ENCODE data around the gene ZNF581.

The ZNF581 gene

GRCh38 chr19:55688422-55689218, 45.2 kb downstream of the ZNF581 start:
- Histone ChIP-seq H2AK5ac (ENCODE audit: low read length) (no peak overlapping the region), H3K79me1 (ENCODE audit: low read length) (no peaks in the 10 kb centered on the region), H3K4me2 (ENCODE audit: low read length) (no peak overlapping the region)

GRCh38 chr19:55689411-55690108, 46.1 kb downstream of the ZNF581 start:
- Histone ChIP-seq H3K14ac (ENCODE audit: low read length) (no peak overlapping the region), H3K79me2 (ENCODE audit: control insufficient read depth, insufficient read depth, low read length, poor library complexity) (no peaks in the 10 kb centered on the region), H3K9ac (ENCODE audit: low read length) (no peak overlapping the region), H3K36me3 (ENCODE audit: control insufficient read depth in 1 of 2, insufficient read depth in 2 of 2, low read length in 2 of 2) (peaks cover 89 to 92% of the 10 kb centered on the region in 2 experiments), H2BK5ac (ENCODE audit: low read depth, low read length, poor library complexity) (no peak overlapping the region), H2BK12ac (ENCODE audit: low read length) (no peak overlapping the region), H3K18ac (ENCODE audit: low read length) (no peak overlapping the region), H4K8ac (ENCODE audit: low read depth, low read length) (no peak overlapping the region), H3K27ac (ENCODE audit: low read depth, low read length) (no peak overlapping the region), H3K9me3 (ENCODE audit: insufficient read depth, low read depth, low read length) (peaks cover 2% of the 10 kb centered on the region), H3K79me1 (ENCODE audit: low read length) (no peaks in the 10 kb centered on the region), H3K4me3 (ENCODE audit: low read depth, low read length) (no peak overlapping the region), H2AFZ (ENCODE audit: insufficient read depth, low read length, poor library complexity) (no peak overlapping the region), H3K4ac (ENCODE audit: low read depth, low read length) (no peak overlapping the region), H3K4me1 (ENCODE audit: control insufficient read depth in 1 of 2, insufficient read depth in 2 of 2, low read length in 2 of 2) (no peaks in the 10 kb centered on the region), H2BK120ac (ENCODE audit: insufficient read depth, low read length, poor library complexity) (no peak overlapping the region), H4K91ac (ENCODE audit: low read depth, low read length) (no peak overlapping the region), H3K27me3 (ENCODE audit: insufficient read depth, low read length) (no peaks in the 10 kb centered on the region), H3K23ac (ENCODE audit: low read length) (no peak overlapping the region), H2AK5ac (ENCODE audit: low read length) (no peak overlapping the region), H3K4me2 (ENCODE audit: low read length) (no peak overlapping the region), H4K12ac (ENCODE audit: low read depth, low read length) (no peak overlapping the region)
- no CpG with 5 or more reads among the region's 35 CpGs for WGBS (ENCODE audit: extremely low coverage, insufficient coverage, insufficient read length)
- no peak for DNase-seq

More at GRCh38 chr19:55688422-55689218, 45.2 kb downstream of the ZNF581 start:
- Histone ChIP-seq H2BK5ac (ENCODE audit: low read depth, low read length, poor library complexity) (no peak overlapping the region), H4K8ac (ENCODE audit: low read depth, low read length) (no peak overlapping the region), H4K12ac (ENCODE audit: low read depth, low read length) (no peak overlapping the region), H2BK120ac (ENCODE audit: insufficient read depth, low read length, poor library complexity) (no peak overlapping the region), H2AFZ (ENCODE audit: insufficient read depth, low read length, poor library complexity) (no peak overlapping the region), H3K18ac (ENCODE audit: low read length) (no peak overlapping the region), H4K91ac (ENCODE audit: low read depth, low read length) (no peak overlapping the region), H3K9me3 (ENCODE audit: insufficient read depth, low read depth, low read length) (peaks cover 2% of the 10 kb centered on the region), H3K4me3 (ENCODE audit: low read depth, low read length) (no peak overlapping the region), H3K23ac (ENCODE audit: low read length) (no peak overlapping the region), H3K27ac (ENCODE audit: low read depth, low read length) (no peak overlapping the region), H3K4me1 (ENCODE audit: control insufficient read depth in 1 of 2, insufficient read depth in 2 of 2, low read length in 2 of 2) (no peaks in the 10 kb centered on the region), H2BK12ac (ENCODE audit: low read length) (no peak overlapping the region), H3K79me2 (ENCODE audit: control insufficient read depth, insufficient read depth, low read length, poor library complexity) (no peaks in the 10 kb centered on the region), H3K4ac (ENCODE audit: low read depth, low read length) (no peak overlapping the region), H3K14ac (ENCODE audit: low read length) (no peak overlapping the region), H3K27me3 (ENCODE audit: insufficient read depth, low read length) (no peaks in the 10 kb centered on the region), H3K36me3 (ENCODE audit: control insufficient read depth in 1 of 2, insufficient read depth in 2 of 2, low read length in 2 of 2) (peaks cover 89 to 90% of the 10 kb centered on the region in 2 experiments), H3K9ac (ENCODE audit: low read length) (no peak overlapping the region)
- WGBS (ENCODE audit: extremely low coverage, insufficient coverage, insufficient read length): no CpG with 5 or more reads among the region's 27 CpGs
- DNase-seq: no peak

- no peaks in the 10 kb centered on the region for H3K79me1 ChIP-seq (ENCODE audit: low read length)
- no peak overlapping the region for H3K4ac ChIP-seq (ENCODE audit: low read depth, low read length)
- no peak for DNase-seq
- H3K9me3 ChIP-seq (ENCODE audit: insufficient read depth, low read depth, low read length): no peaks in the 10 kb centered on the region
- H3K27me3 ChIP-seq (ENCODE audit: insufficient read depth, low read length): no peaks in the 10 kb centered on the region
- H3K23ac ChIP-seq (ENCODE audit: low read length): no peak overlapping the region
- H2BK120ac ChIP-seq (ENCODE audit: insufficient read depth, low read length, poor library complexity): no peak overlapping the region
- H2BK5ac ChIP-seq (ENCODE audit: low read depth, low read length, poor library complexity): no peak overlapping the region
- no peak overlapping the region for H3K18ac ChIP-seq (ENCODE audit: low read length)
- no CpG with 5 or more reads among the region's 25 CpGs for WGBS (ENCODE audit: extremely low coverage, insufficient coverage, insufficient read length)
- no peak overlapping the region for H3K9ac ChIP-seq (ENCODE audit: low read length)
- H3K4me1 ChIP-seq (ENCODE audit: control insufficient read depth in 1 of 2, insufficient read depth in 2 of 2, low read length in 2 of 2): no peaks in the 10 kb centered on the region
- no peak overlapping the region for H3K4me2 ChIP-seq (ENCODE audit: low read length)
- no peak overlapping the region for H4K91ac ChIP-seq (ENCODE audit: low read depth, low read length)
- H4K12ac ChIP-seq (ENCODE audit: low read depth, low read length): no peak overlapping the region
- H3K14ac ChIP-seq (ENCODE audit: low read length): no peak overlapping the region
- no peak overlapping the region for H4K8ac ChIP-seq (ENCODE audit: low read depth, low read length)
- no peak overlapping the region for H3K27ac ChIP-seq (ENCODE audit: low read depth, low read length)
- H3K4me3 ChIP-seq (ENCODE audit: low read depth, low read length): no peak overlapping the region
- no peak overlapping the region for H2BK12ac ChIP-seq (ENCODE audit: low read length)
- no peaks in the 10 kb centered on the region for H3K79me2 ChIP-seq (ENCODE audit: control insufficient read depth, insufficient read depth, low read length, poor library complexity)
- no peak overlapping the region for H2AK5ac ChIP-seq (ENCODE audit: low read length)
- no peak overlapping the region for H2AFZ ChIP-seq (ENCODE audit: insufficient read depth, low read length, poor library complexity)
- H3K36me3 ChIP-seq (ENCODE audit: control insufficient read depth in 1 of 2, insufficient read depth in 2 of 2, low read length in 2 of 2): peaks cover 89 to 92% of the 10 kb centered on the region in 2 experiments
Observed at GRCh38 chr19:55690109-55690768, 46.8 kb downstream of the ZNF581 start.

GRCh38 chr19:55690769-55691545, 47.5 kb downstream of the ZNF581 start:
- no CpG with 5 or more reads among the region's 31 CpGs for WGBS (ENCODE audit: extremely low coverage, insufficient coverage, insufficient read length)
- no peak overlapping the region for H2BK120ac ChIP-seq (ENCODE audit: insufficient read depth, low read length, poor library complexity)
- H4K8ac ChIP-seq (ENCODE audit: low read depth, low read length): no peak overlapping the region
- no peak overlapping the region for H3K4me2 ChIP-seq (ENCODE audit: low read length)
- DNase-seq: no peak
- H2AK5ac ChIP-seq (ENCODE audit: low read length): no peak overlapping the region
- no peak overlapping the region for H2AFZ ChIP-seq (ENCODE audit: insufficient read depth, low read length, poor library complexity)
- H3K36me3 ChIP-seq (ENCODE audit: control insufficient read depth in 1 of 2, insufficient read depth in 2 of 2, low read length in 2 of 2): peaks cover 89 to 92% of the 10 kb centered on the region in 2 experiments
- no peaks in the 10 kb centered on the region for H3K79me1 ChIP-seq (ENCODE audit: low read length)
- H3K9ac ChIP-seq (ENCODE audit: low read length): no peak overlapping the region
- no peak overlapping the region for H3K4me3 ChIP-seq (ENCODE audit: low read depth, low read length)
- no peaks in the 10 kb centered on the region for H3K9me3 ChIP-seq (ENCODE audit: insufficient read depth, low read depth, low read length)
- no peaks in the 10 kb centered on the region for H3K4me1 ChIP-seq (ENCODE audit: control insufficient read depth in 1 of 2, insufficient read depth in 2 of 2, low read length in 2 of 2)
- no peak overlapping the region for H3K14ac ChIP-seq (ENCODE audit: low read length)
- H3K79me2 ChIP-seq (ENCODE audit: control insufficient read depth, insufficient read depth, low read length, poor library complexity): no peaks in the 10 kb centered on the region
- H3K18ac ChIP-seq (ENCODE audit: low read length): no peak overlapping the region
- H3K27me3 ChIP-seq (ENCODE audit: insufficient read depth, low read length): no peaks in the 10 kb centered on the region
- H4K91ac ChIP-seq (ENCODE audit: low read depth, low read length): no peak overlapping the region
- H3K4ac ChIP-seq (ENCODE audit: low read depth, low read length): no peak overlapping the region
- H2BK5ac ChIP-seq (ENCODE audit: low read depth, low read length, poor library complexity): no peak overlapping the region
- H3K23ac ChIP-seq (ENCODE audit: low read length): no peak overlapping the region
- no peak overlapping the region for H3K27ac ChIP-seq (ENCODE audit: low read depth, low read length)
- H2BK12ac ChIP-seq (ENCODE audit: low read length): no peak overlapping the region
- no peak overlapping the region for H4K12ac ChIP-seq (ENCODE audit: low read depth, low read length)
